AG04450 (cell line): Measurements from ENCODE around the gene CCDC106. TPM values are rescaled to one million over a fixed set of nuclear protein-coding genes. Genes with fewer than 3 reads are reported as not detected.

Experiments
- CTCF ChIA-PET: fragments of 300-600, 350-600 bp; formaldehyde crosslinking; extraction: SDS; loops from one replicate; lab custom pipeline; 2022; ENCODE audit warnings: antibody characterized with exemption, inconsistent platforms; lab: Charles Lee
- POLR2A ChIA-PET: fragments of 350-600 bp; formaldehyde crosslinking; extraction: SDS; loops from one replicate; lab custom pipeline; 2021; ENCODE audit warnings: antibody characterized with exemption, inconsistent platforms; lab: Yijun Ruan, JAX
- DNase-seq: peaks from one replicate; pipeline ENCODE4 v3.0.0-alpha.2; 2011; ENCODE audit warnings: low read depth, low spot score
- H3K27ac ChIP-seq: one replicate; pipeline ENCODE4 v1.5.1; 2012; ENCODE audit warnings: low read depth, low read length, control low read depth
- H3K27me3 ChIP-seq: one replicate; pipeline ENCODE4 v1.6.0; 2012; ENCODE audit warnings: low read length; ENCODE audit not compliant: control insufficient read depth, insufficient read depth
- H3K4me3 ChIP-seq: 2 replicates; pipeline ENCODE4 v1.5.1; 2011; ENCODE audit warnings: mild to moderate bottlenecking, low read depth, low read length, control low read depth
- H3K9me3 ChIP-seq: 2 replicates; pipeline ENCODE4 v1.5.1; 2012; ENCODE audit warnings: low read length; ENCODE audit not compliant: control insufficient read depth, insufficient read depth
- CTCF ChIP-seq: IDR thresholded peaks from 2 replicates; pipeline ENCODE4 v1.5.1; 2011; ENCODE audit warnings: low read depth, low read length, control low read depth, inconsistent platforms
- polyA minus RNA-seq: library from RNA; depleted of rRNA, polyadenylated mRNA; stranded (reverse); fragments of >200 nt; gene quantifications from 2 replicates; pipeline ENCODE4 v1.2.3, GENCODE V29; 2011; rRNA and poly(A)+ RNA removed
- polyA plus RNA-seq: library from polyadenylated mRNA; depleted of rRNA; stranded (reverse); fragments of >200 nt; gene quantifications from 2 replicates; pipeline ENCODE4 v1.2.3, GENCODE V29; 2011; rRNA removed

CCDC106 gene
- polyA plus RNA-seq (6.2 and 8.7 TPM in 2 replicates), polyA minus RNA-seq (4.0 and 7.8 TPM in 2 replicates)

DNA sequence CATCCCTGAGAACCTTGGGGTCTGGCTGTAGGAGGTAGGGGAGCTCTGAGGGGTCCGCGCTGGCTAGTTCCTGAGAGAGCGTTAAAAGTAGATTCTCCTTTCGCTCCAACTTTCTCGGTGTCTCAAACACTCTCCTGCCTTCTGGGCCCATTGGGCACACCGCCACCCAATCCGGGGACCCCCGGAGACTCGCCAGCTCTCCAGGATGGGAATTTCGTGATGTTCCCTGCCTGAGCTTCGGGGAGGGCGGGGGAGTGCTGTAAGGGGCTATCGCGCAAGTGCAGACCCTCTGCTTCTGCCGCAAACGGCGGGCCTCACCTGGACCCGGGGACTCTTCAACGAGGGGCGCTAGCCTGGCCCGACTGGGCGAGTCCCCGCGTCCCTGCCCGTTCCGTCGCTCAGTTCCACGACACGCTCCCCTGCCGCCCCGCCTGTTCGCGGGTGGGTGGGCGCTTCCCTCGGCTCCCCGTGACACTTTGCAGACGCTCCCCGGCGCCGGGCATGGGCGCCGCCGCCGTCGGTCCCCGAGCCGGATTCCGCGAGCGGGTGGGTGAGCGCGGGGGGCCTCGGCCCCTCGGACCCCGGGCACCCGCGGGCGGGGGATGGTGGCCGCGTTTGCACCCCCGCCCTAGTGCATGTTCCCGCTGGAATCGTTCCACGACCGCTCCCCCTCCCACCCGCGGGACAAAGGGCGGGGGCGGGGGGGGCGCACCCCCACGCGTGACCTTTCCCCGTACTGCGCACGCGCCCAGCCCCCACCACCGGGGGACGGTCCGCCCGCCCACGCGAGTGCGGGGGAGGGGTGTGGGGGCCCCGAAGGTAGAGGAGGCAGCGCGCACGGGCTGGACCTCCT lies at the start of gene CCDC106:
TSS of gene CCDC106 (plus strand) at position 481 of the 853 bp plus-strand sequence. CDS start 835 bp downstream, outside the sequence.
- no peak for TF ChIP-seq CTCF
- no peaks in the 10 kb centered on the region; the same call in 1 of the 2 replicates for H3K9me3 ChIP-seq
- DNase-seq, result no peak
- H3K27me3 ChIP-seq, result no peaks in the 10 kb centered on the region
- ChIA-PET POLR2A (interaction anchor here (0.8 to 1.0 kb wide), 2 partner anchors 12 to 13 kb away, joined by 3 read pairs; no protein-coding TSS in a partner anchor), CTCF (interaction anchor here (1.0 to 1.5 kb wide), 3 partner anchors 9 to 17 kb away, joined by 4 to 8 read pairs (median 6); no protein-coding TSS in a partner anchor)
- H3K4me3 ChIP-seq, result peak within 1 kb of the TSS; percentile 79
- peak within 1 kb of the TSS; percentile 31 for H3K27ac ChIP-seq

GRCh38 chr19:55598719-55599467 lies 49.1 kb upstream of the CCDC106 start:
- ChIA-PET POLR2A (interaction anchor here (0.6 to 2.2 kb wide), 23 partner anchors 9 to 1410 kb away, joined by 3 to 11 read pairs (median 5); partner anchors contain the start of genes MBOAT7, PPP6R1, UBE2S and ZNF579), CTCF (interaction anchor here (0.6 to 1.8 kb wide), 4 partner anchors 12 to 511 kb away, joined by 3 to 10 read pairs (median 4); no protein-coding TSS in a partner anchor)
- peak; percentile 89 for DNase-seq
- Histone ChIP-seq H3K4me3 (peak overlapping the region; percentile 87), H3K27me3 (no peaks in the 10 kb centered on the region), H3K9me3 (peaks cover 14% of the 10 kb centered on the region; the same call in 1 of the 2 replicates), H3K27ac (peak overlapping the region; percentile 94)
- no peak for TF ChIP-seq CTCF

DNA sequence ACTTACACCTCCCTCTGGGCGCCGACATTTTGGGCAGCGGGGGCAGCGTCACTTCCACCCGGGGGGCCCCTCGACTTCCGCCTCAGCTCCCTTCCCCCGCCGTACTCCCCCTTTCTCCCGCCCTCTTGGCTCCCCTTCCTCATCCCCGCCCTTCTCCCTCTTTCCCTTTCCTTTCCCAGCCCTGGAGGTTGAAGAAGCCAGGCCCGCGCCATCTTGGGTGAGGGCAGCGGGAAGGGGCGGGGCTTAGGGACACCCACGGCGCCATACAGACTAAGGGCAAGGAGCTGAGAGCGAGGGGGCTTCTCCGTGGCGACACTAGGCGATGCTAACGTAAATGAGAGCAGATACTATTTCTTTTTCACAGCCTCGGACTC lies 48.6 kb upstream of the CCDC106 start, which contains the start of gene FIZ1:
TSS of gene FIZ1 (minus strand) at position 50 of the 374 bp plus-strand sequence. CDS start 1,652 bp downstream, outside the sequence.
- Histone ChIP-seq H3K4me3 (peak within 1 kb of the TSS; percentile 87), H3K9me3 (peaks cover 16% of the 10 kb centered on the region; the same call in 1 of the 2 replicates), H3K27ac (peak within 1 kb of the TSS; percentile 94), H3K27me3 (no peaks in the 10 kb centered on the region)
- TF ChIP-seq CTCF, result no peak
- POLR2A ChIA-PET, result interaction anchor here (0.6 to 2.2 kb wide), 24 partner anchors 9 to 1410 kb away, joined by 3 to 10 read pairs (median 5); partner anchors contain the start of genes MBOAT7, PPP6R1, UBE2S and ZNF579
- DNase-seq, result peak; percentile 98
- CTCF ChIA-PET, result interaction anchor here (0.6 to 1.8 kb wide), 4 partner anchors 12 to 511 kb away, joined by 3 to 10 read pairs (median 4); no protein-coding TSS in a partner anchor

GRCh38 chr19:55599842-55600661 lies 48.0 kb upstream of the CCDC106 start, which contains the start of gene ZNF524:
Gene ZNF524 (plus strand): TSS chr19:55600288. CDS start chr19:55602113, 1,825 bp downstream.
- peak within 1 kb of the TSS; percentile 94 for H3K27ac ChIP-seq
- CTCF ChIA-PET, result interaction anchor here (1.2 to 1.8 kb wide), 2 partner anchors 33 to 96 kb away, joined by 3 to 10 read pairs; no protein-coding TSS in a partner anchor
- H3K4me3 ChIP-seq, result peak within 1 kb of the TSS; percentile 87
- no peak for DNase-seq
- POLR2A ChIA-PET, result interaction anchor here (0.6 to 2.2 kb wide), 19 partner anchors 11 to 1411 kb away, joined by 3 to 10 read pairs (median 5); partner anchors contain the start of genes MBOAT7, PPP6R1, ZNF579 and ZNF784
- no peaks in the 10 kb centered on the region for H3K27me3 ChIP-seq
- peaks cover 16% of the 10 kb centered on the region; the same call in 1 of the 2 replicates for H3K9me3 ChIP-seq
- TF ChIP-seq CTCF, result no peak
